Astrocyte of the hippocampus (primary cell): Measurements from ENCODE around the gene ZNF81.
"Not testable (repeated sequence)": the region's sequence is repeated elsewhere in the genome, so short reads cannot be mapped to it uniquely, and the experiment has no call there.

Source experiments
- DNase-seq: peaks from one replicate; pipeline ENCODE4 v3.0.0; 2011; ENCODE audit warnings: low read depth, low spot score

ZNF81 gene

DNA sequence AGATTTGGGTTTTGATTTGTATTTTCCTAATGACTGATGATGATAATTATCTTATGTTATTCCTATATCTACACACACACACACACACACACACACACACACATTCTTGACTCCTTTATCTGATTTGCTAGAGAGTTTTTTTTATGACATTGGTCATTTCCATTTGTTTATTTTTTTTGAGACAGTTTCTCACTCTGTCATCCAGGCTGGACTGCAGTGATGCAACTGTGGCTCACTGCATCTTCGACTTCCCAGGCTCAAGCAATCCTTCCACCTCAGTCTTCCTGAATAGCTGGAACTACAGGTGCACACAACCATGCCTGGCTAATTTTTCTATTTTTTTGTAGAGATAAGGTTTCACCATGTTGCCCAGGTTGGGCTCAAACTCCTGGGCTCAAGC lies 6.7 kb downstream of the ZNF81 start:
- no peak for DNase-seq

DNA sequence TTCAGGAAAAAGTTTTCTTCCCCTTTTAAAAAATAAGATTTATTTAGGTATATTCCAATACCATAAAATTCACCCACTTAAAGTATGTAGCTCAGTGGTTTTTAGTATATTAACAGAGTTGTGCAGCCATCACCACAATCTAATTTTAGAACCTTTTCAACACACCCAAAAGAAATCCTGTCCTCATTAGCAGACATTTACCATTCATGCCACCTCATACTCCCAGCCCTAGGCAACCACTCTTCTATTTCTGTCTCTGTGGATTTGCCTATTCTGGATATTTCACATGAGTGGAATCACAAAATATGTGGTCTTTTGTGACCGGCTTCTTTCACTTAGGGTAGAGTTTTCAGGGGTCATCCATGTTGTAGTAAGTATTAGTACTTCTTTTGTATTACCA lies 7.4 kb downstream of the ZNF81 start:
- no peak for DNase-seq

DNA sequence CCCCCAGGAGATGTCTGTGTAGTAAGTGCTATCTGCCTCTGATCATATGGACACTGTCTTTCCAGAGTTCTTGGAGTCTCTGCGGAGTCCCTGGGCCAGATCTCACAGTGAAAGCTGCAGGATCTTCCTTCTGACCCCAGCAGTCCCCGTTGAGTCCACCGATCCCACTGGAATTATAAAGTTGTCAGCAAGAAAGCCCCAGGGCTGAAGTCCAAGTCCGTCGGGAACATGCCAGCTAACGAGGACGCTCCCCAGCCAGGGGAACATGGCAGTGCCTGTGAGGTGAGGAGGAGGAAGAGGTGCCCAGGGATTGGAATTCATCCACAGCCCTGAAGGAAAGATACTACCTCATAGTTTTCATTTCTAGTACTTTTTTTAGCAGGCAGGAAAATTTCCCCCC lies 9.3 kb downstream of the ZNF81 start:
- no peak for DNase-seq

GRCh38 chrX:47849778-47850177 lies 13.1 kb downstream of the ZNF81 start:
- no peak for DNase-seq

DNA sequence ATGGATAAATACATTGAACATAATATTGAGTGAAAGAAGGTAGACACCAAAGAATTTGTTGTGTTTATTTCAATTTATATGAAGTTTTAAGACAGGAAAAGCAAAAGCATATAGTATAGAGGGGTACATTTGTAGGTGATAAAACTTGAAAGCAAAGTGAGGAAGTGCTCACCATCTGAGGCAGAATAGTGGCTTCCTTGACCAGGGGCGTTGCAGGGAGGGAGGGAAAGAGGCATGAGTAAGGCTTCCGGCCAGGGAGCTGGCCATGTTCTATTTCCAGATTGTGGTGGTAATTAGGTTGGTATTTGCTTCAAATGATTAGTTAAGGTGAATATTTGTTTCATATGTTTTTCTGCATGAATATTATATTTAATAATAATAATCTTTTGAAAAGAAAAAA lies 13.7 kb downstream of the ZNF81 start:
- DNase-seq: not testable (repeated sequence)

GRCh38 chrX:47850901-47851300 lies 14.2 kb downstream of the ZNF81 start:
- no peak for DNase-seq

GRCh38 chrX:47854474-47854873 lies 17.8 kb downstream of the ZNF81 start:
- peak; percentile 42 for DNase-seq

GRCh38 chrX:47859686-47860085 lies 23.0 kb downstream of the ZNF81 start:
- no peak for DNase-seq

- peak; percentile 10 for DNase-seq
These were observed 26.0 kb downstream of the ZNF81 start for GRCh38 chrX:47862680-47863079.

- DNase-seq: peak; percentile 45
These were observed 26.5 kb downstream of the ZNF81 start for GRCh38 chrX:47863187-47863586.

DNA sequence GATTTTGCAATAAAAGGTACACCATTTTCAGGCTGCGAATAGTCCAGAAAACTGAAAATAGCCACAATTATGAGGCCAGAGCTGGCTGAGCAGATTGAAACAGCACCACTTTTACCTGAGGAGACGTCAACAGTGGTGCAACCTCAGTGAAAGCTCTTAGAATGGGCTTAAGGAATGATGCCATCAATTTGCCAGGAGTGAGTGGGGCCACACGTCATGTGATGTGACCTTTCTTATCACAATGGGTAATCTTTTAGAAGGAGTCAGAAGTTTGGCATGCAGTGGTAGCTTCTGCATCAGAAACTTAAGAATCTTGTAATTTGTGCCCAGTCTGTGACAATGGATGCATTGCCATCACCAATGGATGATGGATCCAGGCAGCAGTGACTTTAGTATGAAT lies 27.6 kb downstream of the ZNF81 start:
- no peak for DNase-seq

- DNase-seq: no peak
These were observed 28.1 kb downstream of the ZNF81 start for GRCh38 chrX:47864785-47865184.

GRCh38 chrX:47873123-47873522 lies 36.4 kb downstream of the ZNF81 start:
- DNase-seq: no peak

- DNase-seq: no peak
These were observed 40.6 kb downstream of the ZNF81 start for GRCh38 chrX:47877327-47877726.

- no peak for DNase-seq
These were observed 41.5 kb downstream of the ZNF81 start for GRCh38 chrX:47878198-47878597.

- no peak for DNase-seq
These were observed 42.8 kb downstream of the ZNF81 start for GRCh38 chrX:47879463-47879862.

GRCh38 chrX:47880927-47881326 lies 44.2 kb downstream of the ZNF81 start:
- no peak for DNase-seq

GRCh38 chrX:47885501-47885900 lies 48.8 kb downstream of the ZNF81 start:
- DNase-seq: no peak

GRCh38 chrX:47898024-47898423 lies 61.3 kb downstream of the ZNF81 start:
- DNase-seq: no peak

DNA sequence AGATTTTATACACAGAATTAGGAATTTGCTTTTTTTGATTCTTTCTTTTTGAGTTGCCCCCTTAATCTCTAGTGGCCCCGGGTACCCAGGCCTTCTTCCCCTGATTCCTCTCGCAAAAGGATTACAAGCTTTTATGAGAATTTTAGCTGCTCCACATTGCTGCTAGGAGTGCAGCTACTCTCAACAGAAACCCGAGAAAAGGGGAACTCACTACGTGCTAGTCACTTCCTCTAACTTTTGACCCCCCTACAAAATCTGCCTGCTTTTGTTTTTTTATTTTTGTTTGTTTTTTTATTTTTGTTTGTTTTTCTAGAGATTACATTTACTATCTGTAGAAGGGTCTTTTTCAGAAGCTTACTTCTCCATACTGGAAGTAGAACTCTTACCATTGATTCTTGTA lies 64.1 kb downstream of the ZNF81 start:
- DNase-seq: no peak

- no peak for DNase-seq
These were observed 65.5 kb downstream of the ZNF81 start for GRCh38 chrX:47902161-47902560.

GRCh38 chrX:47915886-47916493 lies 79.3 kb downstream of the ZNF81 start:
- no peak for DNase-seq

- no peak for DNase-seq
These were observed 81.6 kb downstream of the ZNF81 start for GRCh38 chrX:47918274-47918673.

DNA sequence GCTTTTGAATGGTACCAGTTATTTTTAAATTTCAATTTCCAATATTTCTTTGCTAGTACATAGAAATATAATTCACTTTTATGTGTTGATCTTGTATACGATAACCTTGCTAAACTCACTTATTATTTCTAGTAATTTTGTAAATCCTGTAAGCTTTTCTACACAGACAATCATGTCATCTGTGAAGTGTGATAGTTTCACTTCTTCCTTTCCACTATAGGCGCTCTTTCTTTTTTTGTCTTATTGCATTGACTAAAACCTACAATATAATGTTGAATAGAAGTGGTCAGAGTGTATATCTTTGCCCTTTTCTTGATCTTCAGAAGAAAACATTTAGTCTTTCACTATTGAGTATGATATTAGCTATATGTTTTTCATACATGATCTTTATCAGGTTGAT lies 90.5 kb downstream of the ZNF81 start:
- DNase-seq: no peak
